Fibroblast of lung (primary cell): ENCODE data around the gene SCIN.

ENCODE experiments used
- CTCF ChIP-seq, 2 donors: IDR thresholded peaks in 1 of 2; conservative IDR thresholded peaks in 1 of 2; 1 replicate in 1 of 2; 2 replicates in 1 of 2; pipeline ENCODE4 v1.5.1; 2011 to 2012; ENCODE audit warnings: low read length in 2 of 2, control low read depth in 1 of 2, inconsistent platforms in 1 of 2, low read depth in 1 of 2, mild to moderate bottlenecking in 1 of 2
- EZH2 ChIP-seq: IDR thresholded peaks from 2 replicates; pipeline ENCODE4 v1.5.1; 2012; ENCODE audit warnings: low read length, control low read depth, mild to moderate bottlenecking; ENCODE audit errors: missing control alignments

GRCh38 chr7:12554351-12554750 is 16.2 kb upstream of the SCIN start:
- TF ChIP-seq EZH2 (no peak), CTCF (conservative IDR thresholded peaks at IDR 0.05 in 1 of 2, IDR thresholded peaks at IDR 0.05 in 1 of 2; ENCODE audit: low read depth in 1 of 2, low read length in 2 of 2) (no peak)
